22Rv1 (cell line): Measurements from ENCODE around the gene CTRL.

Experiments used
- H3K27ac ChIP-seq: fragments of 450-650 bp; 2 replicates; pipeline ENCODE4 v1.5.1; 2017
- CTCF ChIP-seq: fragments of 450-650 bp; IDR thresholded peaks from 2 replicates; pipeline ENCODE4 v1.5.1; 2017; ENCODE audit warnings: mild to moderate bottlenecking
- ZFX ChIP-seq: fragments of 450-650 bp; IDR thresholded peaks from 2 replicates; pipeline ENCODE4 v1.6.1; 2017; ENCODE audit warnings: antibody characterized with exemption, borderline replicate concordance

CTRL gene

GRCh38 chr16:67881621-67882161 lies 50.0 kb downstream of the CTRL start:
- H3K27ac ChIP-seq: no peak overlapping the region
- TF ChIP-seq ZFX (no peak), CTCF (no peak)

- H3K27ac ChIP-seq: no peak overlapping the region
- TF ChIP-seq CTCF (no peak), ZFX (no peak)
Measured at GRCh38 chr16:67880584-67880983, 51.1 kb downstream of the CTRL start.

GRCh38 chr16:67879936-67880335 lies 51.7 kb downstream of the CTRL start:
- TF ChIP-seq ZFX: no peak
- TF ChIP-seq CTCF: no peak

More at GRCh38 chr16:67879936-67880335, 51.7 kb downstream of the CTRL start:
- H3K27ac ChIP-seq: no peak overlapping the region
